Measurements from ENCODE around the gene CNIH2. TPM values are rescaled to one million over a fixed set of nuclear protein-coding genes. Genes with fewer than 3 reads are reported as not detected.
"Not testable (repeated sequence)": the region's sequence is repeated elsewhere in the genome, so short reads cannot be mapped to it uniquely, and the experiment has no call there.

Gene CNIH2
- total RNA-seq, 3 donors from 2014 or later (not counting 1 experiment from before 2014, with no cell fraction given), result 6.3 to 8.8 (median 7.1) TPM

DNA sequence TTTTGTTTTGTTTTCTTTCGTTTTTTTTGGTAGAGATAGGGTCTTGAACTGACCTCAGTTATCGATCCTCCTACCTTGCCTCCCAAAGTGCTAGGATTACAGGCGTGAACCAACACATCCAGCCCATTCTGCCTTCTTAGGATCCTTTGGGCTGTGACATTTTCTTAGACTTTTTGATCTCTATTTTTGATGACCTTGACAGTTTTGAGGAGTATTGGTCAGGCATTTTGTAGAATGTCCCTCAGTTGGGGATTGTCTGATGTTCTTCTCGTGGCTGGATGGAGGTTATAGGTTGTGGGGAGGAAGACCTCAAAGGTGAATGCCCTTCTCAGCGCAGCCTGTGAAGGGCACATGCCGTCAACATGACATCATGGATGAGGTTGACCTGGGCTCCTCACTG is 29.1 kb upstream of the CNIH2 start:
- WGBS (ENCODE audit: insufficient coverage), result 91% methylated on average over 6 of the region's 6 CpGs
- H3K9me3 Mint-ChIP-seq, result no peaks in the 10 kb centered on the region
- H3K27ac Mint-ChIP-seq, result peak overlapping the region; percentile 19 to 52
- no peaks in the 10 kb centered on the region for H3K4me1 ChIP-seq (ENCODE audit: control insufficient read depth, insufficient read depth, low read length)
- no peaks in the 10 kb centered on the region for H3K9me3 ChIP-seq (ENCODE audit: control insufficient read depth, insufficient read depth, low read length)
- peaks cover 11% of the 10 kb centered on the region for H3K36me3 ChIP-seq (ENCODE audit: control insufficient read depth, insufficient read depth, low read length)
- no peaks in the 10 kb centered on the region for H3K27me3 Mint-ChIP-seq (ENCODE audit: low read depth in 2 of 2)
- H3K27ac ChIP-seq (ENCODE audit: low read length), result no peak overlapping the region
- H3K4me3 ChIP-seq (ENCODE audit: low read length), result no peak overlapping the region
- no peak for DNase-seq
- peaks cover 0 to 4% of the 10 kb centered on the region in 2 donors for H3K4me1 Mint-ChIP-seq
- intact Hi-C loops (cut with micrococcal nuclease), result loop anchor here (2.0 kb wide), 1 partner anchor 16 kb away; no protein-coding TSS in a partner anchor
- no peaks in the 10 kb centered on the region for H3K36me3 Mint-ChIP-seq
- no peak overlapping the region for H3K4me3 Mint-ChIP-seq
- no peaks in the 10 kb centered on the region for H3K27me3 ChIP-seq (ENCODE audit: control insufficient read depth, insufficient read depth, low read length)
- TF ChIP-seq, protein P1, sequence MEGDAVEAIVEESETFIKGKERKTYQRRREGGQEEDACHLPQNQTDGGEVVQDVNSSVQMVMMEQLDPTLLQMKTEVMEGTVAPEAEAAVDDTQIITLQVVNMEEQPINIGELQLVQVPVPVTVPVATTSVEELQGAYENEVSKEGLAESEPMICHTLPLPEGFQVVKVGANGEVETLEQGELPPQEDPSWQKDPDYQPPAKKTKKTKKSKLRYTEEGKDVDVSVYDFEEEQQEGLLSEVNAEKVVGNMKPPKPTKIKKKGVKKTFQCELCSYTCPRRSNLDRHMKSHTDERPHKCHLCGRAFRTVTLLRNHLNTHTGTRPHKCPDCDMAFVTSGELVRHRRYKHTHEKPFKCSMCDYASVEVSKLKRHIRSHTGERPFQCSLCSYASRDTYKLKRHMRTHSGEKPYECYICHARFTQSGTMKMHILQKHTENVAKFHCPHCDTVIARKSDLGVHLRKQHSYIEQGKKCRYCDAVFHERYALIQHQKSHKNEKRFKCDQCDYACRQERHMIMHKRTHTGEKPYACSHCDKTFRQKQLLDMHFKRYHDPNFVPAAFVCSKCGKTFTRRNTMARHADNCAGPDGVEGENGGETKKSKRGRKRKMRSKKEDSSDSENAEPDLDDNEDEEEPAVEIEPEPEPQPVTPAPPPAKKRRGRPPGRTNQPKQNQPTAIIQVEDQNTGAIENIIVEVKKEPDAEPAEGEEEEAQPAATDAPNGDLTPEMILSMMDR (IDR thresholded peaks at IDR 0.05), result no peak
- ATAC-seq, result no peak

- Mint-ChIP-seq H3K36me3 (no peaks in the 10 kb centered on the region), H3K4me3 (no peak overlapping the region), H3K4me1 (peaks cover 8% of the 10 kb centered on the region in 2 donors), H3K27me3 (ENCODE audit: low read depth in 2 of 2) (no peaks in the 10 kb centered on the region), H3K9me3 (no peaks in the 10 kb centered on the region), H3K27ac (peak overlapping the region in 1 of 2 donors; percentile 31)
- H3K4me3 ChIP-seq (ENCODE audit: low read length), result no peak overlapping the region
- H3K27ac ChIP-seq (ENCODE audit: low read length), result no peak overlapping the region
- H3K9me3 ChIP-seq (ENCODE audit: control insufficient read depth, insufficient read depth, low read length), result no peaks in the 10 kb centered on the region
- TF ChIP-seq, protein P1 (IDR thresholded peaks at IDR 0.05), result no peak
- no peaks in the 10 kb centered on the region for H3K27me3 ChIP-seq (ENCODE audit: control insufficient read depth, insufficient read depth, low read length)
- peaks cover 7% of the 10 kb centered on the region for H3K4me1 ChIP-seq (ENCODE audit: control insufficient read depth, insufficient read depth, low read length)
- DNase-seq, result no peak
- intact Hi-C loops (cut with micrococcal nuclease), result no loop called here
- 89% methylated on average over 6 of the region's 7 CpGs for WGBS (ENCODE audit: insufficient coverage)
- H3K36me3 ChIP-seq (ENCODE audit: control insufficient read depth, insufficient read depth, low read length), result peaks cover 4% of the 10 kb centered on the region
- ATAC-seq, result no peak
Observed at GRCh38 chr11:66251809-66252208, 26.2 kb upstream of the CNIH2 start.

DNA sequence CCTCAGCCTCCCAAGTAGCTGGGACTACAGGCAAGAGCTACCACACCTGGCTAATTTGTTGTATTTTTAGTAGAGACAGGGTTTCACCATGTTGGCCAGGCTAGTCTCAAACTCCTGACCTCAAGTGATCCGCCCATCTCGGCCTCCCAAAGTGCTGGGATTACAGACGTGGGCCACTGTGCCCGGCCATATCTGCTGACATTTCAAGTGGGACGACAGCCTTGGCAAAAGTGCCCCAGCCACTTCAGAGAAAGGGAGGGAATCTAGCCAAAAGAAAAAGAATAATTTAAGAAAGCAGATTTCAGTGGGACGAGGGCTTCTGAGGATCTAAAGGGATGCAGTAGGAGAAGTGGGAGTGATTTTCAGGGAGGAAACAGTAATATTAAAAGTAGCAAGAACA is 24.9 kb upstream of the CNIH2 start:
- H3K27ac ChIP-seq (ENCODE audit: low read length); intact Hi-C loops (cut with micrococcal nuclease); DNase-seq; H3K36me3 Mint-ChIP-seq; ATAC-seq; H3K36me3 ChIP-seq (ENCODE audit: control insufficient read depth, insufficient read depth, low read length); H3K9me3 Mint-ChIP-seq; H3K4me3 Mint-ChIP-seq; H3K27me3 Mint-ChIP-seq (ENCODE audit: low read depth in 2 of 2); H3K4me3 ChIP-seq (ENCODE audit: low read length); H3K9me3 ChIP-seq (ENCODE audit: control insufficient read depth, insufficient read depth, low read length); H3K27me3 ChIP-seq (ENCODE audit: control insufficient read depth, insufficient read depth, low read length): not testable (repeated sequence)
- 94% methylated on average over 6 of the region's 6 CpGs for WGBS (ENCODE audit: insufficient coverage)
- Mint-ChIP-seq H3K27ac (peak overlapping the region; percentile 20 to 67), H3K4me1 (peaks cover 12% of the 10 kb centered on the region in 2 donors)
- H3K4me1 ChIP-seq (ENCODE audit: control insufficient read depth, insufficient read depth, low read length), result peaks cover 13% of the 10 kb centered on the region

DNA sequence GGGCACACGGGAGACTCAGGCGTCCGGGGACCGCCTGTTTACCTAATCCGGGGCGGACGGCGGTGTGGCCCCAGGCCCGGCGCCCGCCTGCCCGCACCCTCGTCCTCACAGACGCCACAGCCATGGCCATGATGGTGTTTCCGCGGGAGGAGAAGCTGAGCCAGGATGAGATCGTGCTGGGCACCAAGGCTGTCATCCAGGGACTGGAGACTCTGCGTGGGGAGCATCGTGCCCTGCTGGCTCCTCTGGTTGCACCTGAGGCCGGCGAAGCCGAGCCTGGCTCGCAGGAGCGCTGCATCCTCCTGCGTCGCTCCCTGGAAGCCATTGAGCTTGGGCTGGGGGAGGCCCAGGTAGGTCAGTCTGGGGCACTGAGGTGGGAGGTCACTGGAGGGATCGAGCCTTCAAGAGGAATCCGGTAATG is 19.5 kb upstream of the CNIH2 start:
- intact Hi-C loops (cut with micrococcal nuclease), result loop anchor here (1.0 kb wide), 1 partner anchor 36 kb away; no protein-coding TSS in a partner anchor

More for the DNA sequence above, 19.5 kb upstream of the CNIH2 start:
- H3K9me3 Mint-ChIP-seq, result no peaks in the 10 kb centered on the region
- no peaks in the 10 kb centered on the region for H3K36me3 Mint-ChIP-seq
- no peak for DNase-seq
- peaks cover 20 to 28% of the 10 kb centered on the region in 2 donors for H3K4me1 Mint-ChIP-seq
- Histone ChIP-seq H3K9me3 (ENCODE audit: control insufficient read depth, insufficient read depth, low read length) (no peaks in the 10 kb centered on the region), H3K36me3 (ENCODE audit: control insufficient read depth, insufficient read depth, low read length) (peaks cover 26% of the 10 kb centered on the region), H3K27me3 (ENCODE audit: control insufficient read depth, insufficient read depth, low read length) (no peaks in the 10 kb centered on the region), H3K4me1 (ENCODE audit: control insufficient read depth, insufficient read depth, low read length) (peaks cover 20% of the 10 kb centered on the region), H3K27ac (ENCODE audit: low read length) (peak overlapping the region; percentile 86), H3K4me3 (ENCODE audit: low read length) (peak overlapping the region; percentile 96)
- TF ChIP-seq, protein P1 (IDR thresholded peaks at IDR 0.05), result peak; percentile 45
- peak overlapping the region; percentile 80 for H3K4me3 Mint-ChIP-seq
- 9% methylated on average over 28 of the region's 28 CpGs for WGBS (ENCODE audit: insufficient coverage)
- H3K27me3 Mint-ChIP-seq (ENCODE audit: low read depth in 2 of 2), result no peaks in the 10 kb centered on the region
- peak overlapping the region; percentile 52 to 93 for H3K27ac Mint-ChIP-seq
- ATAC-seq, result peak in 1 of 3 donors; percentile 0

Measured in natural killer cell (primary cell).